GM12892 (cell line): ENCODE data around the gene DRC7.

ENCODE experiments used
- POLR2AphosphoS5 ChIP-seq: IDR thresholded peaks from 2 replicates; pipeline ENCODE4 v1.6.1; 2011; ENCODE audit warnings: low read depth, low read length, control low read depth
- TAF1 ChIP-seq: IDR thresholded peaks from 2 replicates; pipeline ENCODE4 v1.6.1; 2011; ENCODE audit warnings: low read depth, mild to moderate bottlenecking, control low read depth, low read length, borderline replicate concordance

DNA sequence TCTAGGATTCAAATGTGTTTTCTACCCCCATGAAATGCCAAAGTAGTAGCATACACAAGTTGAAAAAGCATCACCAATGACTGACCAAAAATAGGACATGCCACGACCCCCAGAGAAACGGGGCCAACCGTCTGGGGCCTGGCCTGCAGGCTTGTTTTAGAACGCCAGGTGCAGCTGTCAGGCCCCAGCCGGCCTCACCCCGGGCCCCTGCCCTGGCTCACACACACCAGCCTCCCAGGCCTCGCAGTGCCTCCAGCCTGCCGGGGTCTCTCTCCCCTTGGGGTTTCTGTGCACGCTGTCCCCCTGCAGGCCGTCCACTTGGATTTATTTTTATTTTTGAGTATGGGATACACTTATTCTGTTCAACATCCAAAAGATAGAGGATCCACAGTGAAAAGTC is 48.9 kb downstream of the DRC7 start:
- TF ChIP-seq POLR2AphosphoS5 (no peak), TAF1 (no peak)
